K562 (cell line): Measurements from ENCODE around the gene CCDC32. TPM values are rescaled to one million over a fixed set of nuclear protein-coding genes. Genes with fewer than 3 reads are reported as not detected.

Experiments used
- CTBP1 ChIP-seq: fragments of 450-650 bp; IDR thresholded peaks from 2 replicates; pipeline ENCODE4 v1.6.1; 2016; ENCODE audit warnings: borderline replicate concordance
- CTCF ChIP-seq, 3 experiments: IDR thresholded peaks in 2 of 3; conservative IDR thresholded peaks in 1 of 3; 2 replicates each; pipeline ENCODE4 v1.5.1; 2011 to 2012; ENCODE audit warnings: low read length in 3 of 3, mild to moderate bottlenecking in 3 of 3, control low read depth in 2 of 3, improper control_type of control experiment in 1 of 3, inconsistent platforms in 1 of 3, low read depth in 1 of 3, mixed read lengths in 1 of 3, moderate library complexity in 1 of 3; ENCODE audit not compliant: insufficient read depth in 2 of 3
- CXXC5 ChIP-seq: fragments of 250-450 bp; sonication (Bioruptor Pico); IDR thresholded peaks from 2 replicates; pipeline ENCODE4 v1.8.0; 2022; ENCODE audit warnings: inconsistent platforms, mild to moderate bottlenecking, moderate library complexity
- HMGN3 ChIP-seq: IDR thresholded peaks from 2 replicates; pipeline ENCODE4 v1.6.1; 2011; ENCODE audit warnings: borderline replicate concordance, low read depth, mild to moderate bottlenecking, mixed read lengths, low read length; ENCODE audit not compliant: insufficient read length; ENCODE audit errors: extremely low read depth
- KLF16 ChIP-seq: IDR thresholded peaks from 2 replicates; pipeline ENCODE4 v1.6.1; 2016; ENCODE audit warnings: antibody characterized with exemption
- MYNN ChIP-seq, 2 experiments: sonication (generic); formaldehyde crosslinking in 1 of 2; IDR thresholded peaks; 2 replicates each; pipeline versions ENCODE4 v1.5.0 to v1.6.1; 2016 to 2020; ENCODE audit warnings: antibody characterized with exemption in 1 of 2, missing genetic modification reagents in 1 of 2
- NKRF ChIP-seq: fragments of 450-650 bp; IDR thresholded peaks from 2 replicates; pipeline ENCODE4 v1.6.1; 2016; ENCODE audit warnings: borderline replicate concordance
- NRF1 ChIP-seq, 2 experiments: fragments of 450-650 bp; IDR thresholded peaks in 1 of 2; conservative IDR thresholded peaks in 1 of 2; 2 replicates each; pipeline ENCODE4 v1.6.1; 2014; ENCODE audit warnings: mild to moderate bottlenecking in 2 of 2
- RBFOX2 ChIP-seq: fragments of 200-400 bp; formaldehyde crosslinking; IDR thresholded peaks from 2 replicates; pipeline ENCODE4 v1.6.1; 2017; ENCODE audit warnings: low read depth, mild to moderate bottlenecking, low read length, moderate library complexity
- RCOR1 ChIP-seq, 2 experiments: IDR thresholded peaks; 2 replicates each; pipeline ENCODE4 v1.6.1; 2012; ENCODE audit warnings: low read depth in 2 of 2, low read length in 2 of 2, borderline replicate concordance in 1 of 2, improper control_type of control experiment in 1 of 2
- RERE ChIP-seq: sonication (generic); formaldehyde crosslinking; IDR thresholded peaks from 2 replicates; pipeline ENCODE4 v1.8.0; 2023; ENCODE audit warnings: missing genetic modification reagents, mild to moderate bottlenecking, borderline replicate concordance
- SMC3 ChIP-seq: conservative IDR thresholded peaks from 2 replicates; pipeline ENCODE4 v1.6.1; 2011; ENCODE audit warnings: low read depth, low read length, improper control_type of control experiment; ENCODE audit not compliant: insufficient read depth
- TAF1 ChIP-seq: IDR thresholded peaks from 2 replicates; pipeline ENCODE4 v1.6.1; 2011; ENCODE audit warnings: mild to moderate bottlenecking, low read length, moderate library complexity; ENCODE audit not compliant: insufficient read depth, control insufficient read depth, severe bottlenecking; ENCODE audit errors: extremely low read depth
- TAL1 ChIP-seq: fragments of 450-650 bp; IDR thresholded peaks from 2 replicates; pipeline ENCODE4 v1.6.1; 2016; ENCODE audit warnings: mild to moderate bottlenecking
- TRIM24 ChIP-seq, 2 experiments: fragments of 450-650 bp; IDR thresholded peaks; 2 replicates each; pipeline ENCODE4 v1.6.1; 2016
- ZNF175 ChIP-seq: fragments of 200-800 bp; sonication (Bioruptor generic); IDR thresholded peaks from 2 replicates; pipeline ENCODE4 v1.6.1; 2016; ENCODE audit warnings: low read depth, mild to moderate bottlenecking, missing genetic modification characterization, missing compliant biosample characterization
- ZNF212 ChIP-seq: fragments of 450-650 bp; formaldehyde crosslinking; IDR thresholded peaks from 2 replicates; pipeline ENCODE4 v1.4.0; 2020; ENCODE audit warnings: mild to moderate bottlenecking
- ZNF696 ChIP-seq: fragments of 250-450 bp; sonication (Bioruptor Pico); conservative IDR thresholded peaks from 2 replicates; pipeline ENCODE4 v1.4.0; 2020; ENCODE audit warnings: mild to moderate bottlenecking, moderate library complexity
- polyA plus RNA-seq, 8 experiments: library from polyadenylated mRNA; depleted of rRNA in 4 of 8; stranded (reverse) in 5 of 8; unstranded in 3 of 8; fragments of >200 nt; fragmentation: Nextera tagmentation in 2 of 8; fragmentation: Illumina TruSeq in 1 of 8; extraction: Ambion mirVana in 2 of 8; extraction: Trizol in 1 of 8; gene quantifications; 2 replicates each; pipeline versions ENCODE4 v1.2.1 to v1.2.3, GENCODE V29; 2011 to 2014; ENCODE audit warnings: inconsistent platforms in 1 of 8, missing spikeins in 1 of 8
- total RNA-seq, 7 experiments: library from RNA; depleted of rRNA in 6 of 7; stranded (reverse); fragments of >200 nt in 6 of 7; fragmentation: Illumina TruSeq in 2 of 7; extraction: Trizol in 2 of 7; gene quantifications; 2 replicates each; pipeline versions ENCODE4 v1.2.1 to v1.2.3, GENCODE V29; 2011 to 2021; ENCODE audit warnings: low replicate concordance in 1 of 7

CCDC32 gene
- total and polyA plus RNA-seq, 9 of the 15 experiments (the other 6 are each of a cell fraction or from before 2014, with no cell fraction given) = 22.2 to 94.8 (median 37.1) TPM

GRCh38 chr15:40506964-40507571 lies 57.8 kb downstream of the CCDC32 start (continued):
- TF ChIP-seq NRF1 (conservative IDR thresholded peaks at IDR 0.05 in 1 of 2, IDR thresholded peaks at IDR 0.05 in 1 of 2) (peak in 1 of 2 experiments; percentile 33; a peak in 1 of 4 replicates), RBFOX2 (peak; percentile 83), CXXC5 (CRISPR knock-in tag) (peak; percentile 62), MYNN (IDR thresholded peaks at IDR 0.05) (peak; percentile 57; the same call in 1 of the 2 replicates), MYNN (CRISPR knock-in tag; IDR thresholded peaks at IDR 0.05) (no peak), ZNF696 (CRISPR knock-in tag) (no peak), RERE (CRISPR knock-in tag) (no peak), TAL1 (no peak), CTCF (IDR thresholded peaks at IDR 0.05 in 2 of 3, conservative IDR thresholded peaks at IDR 0.05 in 1 of 3; ENCODE audit: insufficient read depth in 2 of 3, low read depth in 1 of 3, low read length in 3 of 3) (peak; percentile 81 to 94 (median 89)), RCOR1 (IDR thresholded peaks at IDR 0.05; ENCODE audit: borderline replicate concordance in 1 of 2, low read depth in 2 of 2, low read length in 2 of 2) (peak in 1 of 2 experiments; percentile 72; a peak in 1 of 4 replicates), ZNF212 (CRISPR knock-in tag) (no peak), CTBP1 (peak; percentile 69), NKRF (no peak), TAF1 (peak; percentile 46), SMC3 (peak; percentile 67), KLF16 (peak; percentile 50; the same call in 1 of the 2 replicates), ZNF175 (0 out of 2 replicates have a peak, but pooled peaks have one; percentile 27), HMGN3 (peak; percentile 86), TRIM24 (IDR thresholded peaks at IDR 0.05) (peak; percentile 29 to 64; a peak in 3 of 4 replicates)
